Islet of Langerhans (tissue), 1 donor: Measurements from ENCODE around the gene ASF1A.

Source experiments
- FAIRE-seq: peaks from one replicate; lab custom pipeline; 2011; peaks lifted over from hg19 to GRCh38; lab: Jason Lieb, UNC

The ASF1A gene

DNA sequence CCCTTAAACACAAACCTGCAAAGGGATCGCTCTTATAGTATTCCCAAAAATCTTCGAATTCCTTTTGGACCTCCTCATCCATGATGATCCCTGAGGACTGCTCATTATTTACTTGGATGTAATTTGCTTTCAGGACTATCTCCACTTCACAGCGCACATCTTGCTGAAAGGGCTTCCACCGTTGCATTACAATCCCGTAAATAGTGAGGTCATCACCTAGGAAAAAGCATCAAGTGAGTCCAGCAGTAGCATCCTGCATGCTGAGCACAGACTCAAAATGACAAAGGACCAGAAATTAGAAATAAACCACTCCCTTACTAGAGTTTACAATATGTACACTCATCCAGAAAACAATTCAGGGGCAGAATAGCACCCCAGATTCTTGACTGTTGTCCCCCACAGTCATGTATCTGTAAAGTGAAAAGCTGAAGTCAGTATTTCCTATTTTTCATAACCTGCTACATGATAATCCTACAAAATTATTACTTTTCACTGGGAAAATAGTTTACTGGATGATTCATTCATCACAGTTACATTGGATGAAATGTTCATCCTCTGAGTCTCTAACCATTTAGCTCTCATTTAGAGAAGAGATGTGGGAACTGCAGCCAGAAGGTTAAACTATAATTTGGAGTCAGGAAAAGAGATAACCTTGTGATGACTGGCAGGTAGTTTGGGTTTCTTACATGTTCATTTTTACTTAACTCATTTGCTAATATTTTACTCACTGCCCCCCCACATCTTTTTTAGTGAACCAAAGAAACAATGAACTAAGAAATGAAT lies 23.8 kb downstream of the ASF1A start:
- no peak for FAIRE-seq

DNA sequence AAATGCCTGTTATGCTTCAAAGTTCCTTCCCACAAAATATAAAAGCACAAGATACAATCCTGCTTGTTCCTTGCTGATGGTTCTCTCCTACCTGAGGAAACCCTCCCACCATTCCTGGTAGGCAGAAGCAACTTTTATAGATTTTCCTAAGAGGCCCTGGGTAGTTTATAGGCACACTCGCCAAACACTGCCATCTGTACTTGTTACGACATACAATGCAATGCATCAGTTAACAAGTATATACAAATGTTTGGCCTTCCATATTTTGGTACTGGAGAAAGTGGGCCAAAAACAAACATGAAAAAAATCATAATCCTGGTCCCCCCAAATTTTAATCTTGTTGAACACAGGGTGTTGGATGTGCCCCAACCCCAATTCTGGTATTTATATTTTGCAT lies 24.4 kb downstream of the ASF1A start:
- no peak for FAIRE-seq

DNA sequence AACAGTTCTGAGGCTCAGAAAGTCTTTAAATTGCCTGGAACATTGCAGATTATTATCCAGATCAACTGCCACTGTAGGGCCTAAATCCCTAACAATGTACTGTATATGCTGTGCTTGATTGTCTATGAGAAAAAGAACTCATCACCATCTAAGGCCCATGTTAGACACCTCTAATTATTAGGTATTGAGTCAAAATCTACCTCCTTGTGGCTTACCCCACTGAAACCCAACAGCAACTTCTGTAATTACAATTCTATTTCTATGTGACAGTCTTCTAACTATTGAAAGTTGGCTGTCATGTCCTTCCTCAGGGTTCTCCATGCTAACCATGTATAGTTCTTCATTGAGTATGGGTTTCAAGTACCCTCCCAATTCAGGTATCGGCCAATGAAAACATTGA lies 27.1 kb downstream of the ASF1A start:
- no peak for FAIRE-seq

DNA sequence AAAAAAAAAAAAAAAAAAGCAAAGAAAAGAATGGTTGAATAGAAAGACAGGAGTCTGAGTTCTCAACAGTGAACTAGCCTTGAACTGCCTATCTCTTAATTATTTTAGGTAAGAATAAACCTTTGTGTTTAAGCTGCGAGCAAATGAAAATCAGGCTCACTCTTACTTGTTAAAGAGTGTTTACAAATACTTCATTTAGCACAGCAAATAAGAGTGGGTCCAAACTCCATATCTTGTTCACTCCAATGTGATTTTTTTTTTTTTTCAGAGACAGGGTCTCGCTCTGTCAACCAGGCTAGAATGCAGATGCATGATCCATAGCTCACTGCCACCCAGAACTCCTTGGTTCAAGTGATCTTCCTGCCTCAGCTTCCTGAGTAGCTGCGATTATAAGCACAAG lies 29.1 kb downstream of the ASF1A start:
- FAIRE-seq, result peak; percentile 33

DNA sequence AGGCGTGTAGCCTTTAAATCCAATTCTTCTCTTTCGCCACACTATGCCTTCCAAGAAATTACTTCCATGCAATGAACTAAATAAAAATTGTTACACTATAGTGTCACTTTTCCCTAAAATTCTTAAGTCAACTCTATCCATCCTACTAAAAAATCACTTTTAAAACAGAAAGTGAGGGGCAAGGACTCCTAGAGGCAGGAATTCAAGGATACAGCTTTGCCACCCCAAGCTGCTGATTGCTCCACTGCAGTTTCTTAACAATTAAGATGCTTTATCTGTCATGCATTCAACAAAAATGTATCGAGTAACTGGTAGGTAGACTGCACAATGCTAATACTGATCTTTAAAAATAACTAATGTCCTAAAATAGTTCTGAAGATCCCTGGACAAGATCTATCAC lies 36.7 kb downstream of the ASF1A start:
- FAIRE-seq, result no peak

- FAIRE-seq, result no peak
These were observed 37.5 kb downstream of the ASF1A start for GRCh38 chr6:118931436-118931835.

GRCh38 chr6:118932421-118932820 lies 38.5 kb downstream of the ASF1A start:
- FAIRE-seq, result no peak

- FAIRE-seq, result no peak
These were observed 40.0 kb downstream of the ASF1A start for GRCh38 chr6:118933855-118934460.

DNA sequence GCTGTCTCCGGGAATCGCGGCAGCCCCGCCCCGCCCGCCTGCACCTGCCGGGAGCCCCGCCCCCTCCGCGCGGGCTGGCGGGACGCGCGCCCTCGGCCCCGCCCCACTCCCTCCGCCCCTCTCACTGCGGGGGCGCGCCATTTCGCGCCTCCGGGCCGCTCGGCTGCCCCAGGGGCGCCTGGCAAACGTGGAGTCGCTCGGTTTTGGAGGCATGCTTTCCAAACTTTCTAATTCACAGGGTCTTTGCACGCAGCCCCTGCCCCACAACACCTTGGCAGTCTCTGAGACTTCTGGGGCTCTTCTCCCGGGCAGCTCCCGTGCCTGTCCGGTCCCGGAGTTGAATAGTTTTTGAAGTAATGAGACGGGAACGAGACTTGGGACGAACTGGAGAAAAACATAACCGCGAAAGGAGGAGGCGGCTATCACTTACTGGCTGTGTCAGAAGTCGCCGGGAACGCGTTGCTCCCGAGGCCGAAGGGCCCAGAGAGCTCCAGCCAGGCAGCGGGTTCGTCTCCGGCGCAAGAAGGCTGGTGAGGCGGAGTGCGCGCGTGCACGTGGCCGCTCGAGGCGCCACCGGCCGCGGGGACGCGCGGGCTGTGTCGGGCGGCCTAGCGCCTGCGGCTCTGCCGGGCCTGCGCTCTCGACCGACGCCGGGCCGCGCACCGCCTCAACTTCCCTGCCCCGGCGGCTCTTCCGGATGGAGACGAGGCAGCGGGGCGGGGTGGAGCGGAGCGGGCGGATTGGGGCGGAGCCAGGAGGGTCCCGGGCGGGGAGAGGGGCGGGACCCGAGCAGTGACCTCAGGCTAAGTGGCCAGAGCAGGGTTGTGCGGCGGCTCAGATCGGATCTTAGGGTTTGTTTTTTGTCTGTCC lies 40.7 kb downstream of the ASF1A start, which contains the start of gene MCM9:
MCM9 (minus strand) TSS at position 699 of the 870 bp plus-strand sequence. CDS start 3,436 bp downstream, outside the sequence.
- FAIRE-seq, result no peak

GRCh38 chr6:118935331-118935668 lies 41.3 kb downstream of the ASF1A start:
- no peak for FAIRE-seq

DNA sequence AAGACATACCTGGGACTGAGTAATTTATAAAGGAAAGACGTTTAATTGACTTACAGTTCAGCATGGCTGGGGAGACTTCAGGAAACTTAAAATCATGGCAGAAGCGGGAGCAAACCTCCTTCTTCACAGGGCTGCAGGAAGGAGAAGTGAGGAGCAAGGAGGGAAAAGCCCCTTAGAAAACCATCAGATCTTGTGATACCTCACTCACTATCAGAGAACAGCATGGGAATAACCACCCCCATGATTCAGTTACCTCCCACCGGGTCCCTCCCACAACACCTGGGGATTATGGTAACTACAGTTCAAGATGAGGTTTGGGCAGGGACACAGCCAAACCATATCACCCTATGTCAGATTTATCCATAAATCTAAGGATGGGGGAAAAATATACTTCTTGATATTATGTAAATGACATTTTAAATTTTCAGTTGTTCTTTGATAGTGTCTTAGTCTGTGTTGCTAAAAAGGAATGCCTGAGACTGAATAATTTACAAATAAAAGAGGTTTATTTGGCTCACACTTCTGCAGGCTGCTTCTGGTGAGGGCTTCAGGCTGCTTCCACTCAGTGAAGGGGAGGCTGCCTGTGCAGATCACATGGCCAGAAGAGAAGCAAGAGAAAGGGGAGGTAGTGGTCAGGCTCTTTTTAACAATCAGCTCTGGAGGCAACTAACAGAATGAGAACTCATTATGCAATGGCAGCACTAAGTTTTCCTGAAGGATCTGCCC lies 42.2 kb downstream of the ASF1A start:
- FAIRE-seq, result no peak

GRCh38 chr6:118939683-118940082 lies 45.7 kb downstream of the ASF1A start:
- no peak for FAIRE-seq

GRCh38 chr6:118940770-118941169 lies 46.8 kb downstream of the ASF1A start:
- FAIRE-seq, result no peak

DNA sequence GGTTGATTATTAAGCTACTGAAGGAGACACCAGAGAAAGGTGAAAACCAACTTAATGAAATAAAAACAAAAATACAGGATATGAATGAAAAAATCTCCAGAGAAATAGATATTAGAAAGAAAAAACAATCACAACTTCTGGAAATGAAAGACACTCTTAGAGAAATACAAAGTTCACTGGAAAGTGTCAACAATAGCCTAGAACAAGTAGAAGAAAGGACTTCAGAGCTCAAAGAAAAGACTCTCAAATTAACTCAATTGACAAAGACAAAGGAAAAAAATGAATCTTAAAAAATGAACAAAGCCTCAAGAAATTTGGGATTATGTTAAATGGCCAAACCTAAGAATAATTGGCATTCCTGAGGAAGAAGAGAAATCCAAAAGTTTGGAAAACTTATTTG lies 51.3 kb downstream of the ASF1A start:
- no peak for FAIRE-seq

DNA sequence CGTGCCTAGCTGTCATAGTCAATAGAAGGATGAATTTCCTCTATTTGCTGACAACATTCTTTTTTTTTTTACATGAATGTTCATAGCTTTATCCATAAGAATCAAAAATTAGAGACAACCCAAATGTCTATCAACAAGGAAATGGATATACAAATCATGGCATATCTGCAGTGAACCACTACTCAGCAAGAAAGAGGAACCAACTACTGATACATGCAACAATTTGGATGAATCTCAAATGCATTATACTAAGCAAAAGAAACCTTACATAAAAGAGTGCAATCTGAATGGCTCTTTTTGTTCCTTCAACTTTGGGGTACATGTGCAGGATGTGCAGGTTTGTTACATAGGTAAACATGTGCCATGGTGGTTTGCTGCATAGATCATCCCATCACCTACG lies 58.7 kb downstream of the ASF1A start:
- FAIRE-seq, result no peak

- FAIRE-seq, result no peak
These were observed 59.4 kb downstream of the ASF1A start for GRCh38 chr6:118953391-118953790.
